NCI-H69 (cell line): Measurements from ENCODE around the gene CDX1.

Experiments used
- DNase-seq: peaks from one replicate; lab custom pipeline; 2025; lab: John Stamatoyannopoulos, UW

CDX1 gene

GRCh38 chr5:150184006-150184405, 17.4 kb downstream of the CDX1 start:
- DNase-seq: no peak

GRCh38 chr5:150184990-150185912, 18.7 kb downstream of the CDX1 start:
- DNase-seq: peak; percentile 68

- no peak for DNase-seq
These were observed 19.6 kb downstream of the CDX1 start for GRCh38 chr5:150186137-150186536.

- no peak for DNase-seq
These were observed 20.3 kb downstream of the CDX1 start for GRCh38 chr5:150186897-150187296.

- no peak for DNase-seq
These were observed 21.7 kb downstream of the CDX1 start for GRCh38 chr5:150188146-150188842.

GRCh38 chr5:150189326-150189725, 22.7 kb downstream of the CDX1 start:
- no peak for DNase-seq

- DNase-seq: peak; percentile 46
These were observed 23.3 kb downstream of the CDX1 start, which contains the start of gene SLC6A7 for GRCh38 chr5:150189728-150190502. Gene SLC6A7, plus strand, starts transcription at chr5:150190062. Its CDS starts 266 bp downstream, at chr5:150190328.

- no peak for DNase-seq
These were observed 24.0 kb downstream of the CDX1 start for GRCh38 chr5:150190503-150190979.

GRCh38 chr5:150190987-150191386, 24.4 kb downstream of the CDX1 start:
- no peak for DNase-seq

- no peak for DNase-seq
These were observed 25.9 kb downstream of the CDX1 start for GRCh38 chr5:150192462-150192861.

- no peak for DNase-seq
These were observed 29.3 kb downstream of the CDX1 start for GRCh38 chr5:150195736-150196485.

- no peak for DNase-seq
These were observed 29.9 kb downstream of the CDX1 start for GRCh38 chr5:150196514-150196913.

GRCh38 chr5:150196986-150197385, 30.4 kb downstream of the CDX1 start:
- no peak for DNase-seq

- DNase-seq: no peak
These were observed 30.9 kb downstream of the CDX1 start for GRCh38 chr5:150197476-150197875.

- no peak for DNase-seq
These were observed 35.9 kb downstream of the CDX1 start for GRCh38 chr5:150202501-150202900.

GRCh38 chr5:150203832-150204589, 37.4 kb downstream of the CDX1 start:
- no peak for DNase-seq

- no peak for DNase-seq
These were observed 38.0 kb downstream of the CDX1 start for GRCh38 chr5:150204590-150204960.

GRCh38 chr5:150206098-150206778, 39.7 kb downstream of the CDX1 start:
- no peak for DNase-seq

- DNase-seq: no peak
These were observed 40.2 kb downstream of the CDX1 start for GRCh38 chr5:150206779-150207115.
